Measurements from ENCODE around the gene PPP1R9B.

- TF ChIP-seq POLR2AphosphoS5 (IDR thresholded peaks at IDR 0.05; ENCODE audit: low read depth, low read length) (no peak), SIN3A (IDR thresholded peaks at IDR 0.05; ENCODE audit: low read depth) (no peak), EZH2 (IDR thresholded peaks at IDR 0.05) (no peak), CTCF (IDR thresholded peaks at IDR 0.05 in 2 of 3, conservative IDR thresholded peaks at IDR 0.05 in 1 of 3; ENCODE audit: borderline replicate concordance in 1 of 3, insufficient read depth in 1 of 3, low read depth in 2 of 3, low read length in 2 of 3) (peak; percentile 72 to 97 (median 89)), MAX (IDR thresholded peaks at IDR 0.05) (no peak), ELF1 (IDR thresholded peaks at IDR 0.05; ENCODE audit: borderline replicate concordance, low read depth) (no peak), SRF (IDR thresholded peaks at IDR 0.05; ENCODE audit: low read depth) (no peak)
- TF ChIP-seq, protein P1, sequence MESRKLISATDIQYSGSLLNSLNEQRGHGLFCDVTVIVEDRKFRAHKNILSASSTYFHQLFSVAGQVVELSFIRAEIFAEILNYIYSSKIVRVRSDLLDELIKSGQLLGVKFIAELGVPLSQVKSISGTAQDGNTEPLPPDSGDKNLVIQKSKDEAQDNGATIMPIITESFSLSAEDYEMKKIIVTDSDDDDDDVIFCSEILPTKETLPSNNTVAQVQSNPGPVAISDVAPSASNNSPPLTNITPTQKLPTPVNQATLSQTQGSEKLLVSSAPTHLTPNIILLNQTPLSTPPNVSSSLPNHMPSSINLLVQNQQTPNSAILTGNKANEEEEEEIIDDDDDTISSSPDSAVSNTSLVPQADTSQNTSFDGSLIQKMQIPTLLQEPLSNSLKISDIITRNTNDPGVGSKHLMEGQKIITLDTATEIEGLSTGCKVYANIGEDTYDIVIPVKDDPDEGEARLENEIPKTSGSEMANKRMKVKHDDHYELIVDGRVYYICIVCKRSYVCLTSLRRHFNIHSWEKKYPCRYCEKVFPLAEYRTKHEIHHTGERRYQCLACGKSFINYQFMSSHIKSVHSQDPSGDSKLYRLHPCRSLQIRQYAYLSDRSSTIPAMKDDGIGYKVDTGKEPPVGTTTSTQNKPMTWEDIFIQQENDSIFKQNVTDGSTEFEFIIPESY (IDR thresholded peaks at IDR 0.05; ENCODE audit: extremely low read depth, insufficient replicate concordance, low read length): no peak
Measured at GRCh38 chr17:50139950-50140885, 10.3 kb downstream of the PPP1R9B start.

Data from HCT116 (cell line).